GM23338 (cell line): ENCODE data around the gene CLSTN2. TPM values are rescaled to one million over a fixed set of nuclear protein-coding genes. Genes with fewer than 3 reads are reported as not detected.

ENCODE experiments used
- ATAC-seq: fragments of 200-7000 bp; cut with Tn5 transposase; 3 replicates; pipeline ENCODE4 v1.9.1; 2020
- DNase-seq: peaks from one replicate; pipeline ENCODE4 v3.0.0-alpha.2; 2015; ENCODE audit warnings: low spot score
- H2AFZ ChIP-seq: fragments of 200-600 bp; sonication (generic); 2 replicates; pipeline ENCODE4 v1.8.0; 2016; ENCODE audit warnings: antibody characterized with exemption, mild to moderate bottlenecking, moderate library complexity
- H3F3A ChIP-seq: fragments of 200-600 bp; sonication (generic); replicated peaks from 2 replicates; pipeline ENCODE4 v1.8.0; 2017; ENCODE audit warnings: antibody characterized with exemption, mixed run types, low read depth
- H3K27ac ChIP-seq: fragments of 200-600 bp; sonication (generic); 2 replicates; pipeline ENCODE4 v1.6.1; 2016; ENCODE audit warnings: low read depth
- H3K27me3 ChIP-seq: fragments of 200-600 bp; sonication (generic); 2 replicates; pipeline ENCODE4 v1.8.0; 2016; ENCODE audit warnings: mild to moderate bottlenecking, mixed run types, moderate library complexity; ENCODE audit not compliant: insufficient read depth
- H3K36me3 ChIP-seq: fragments of 200-600 bp; sonication (generic); 2 replicates; pipeline ENCODE4 v1.8.0; 2016; ENCODE audit warnings: mild to moderate bottlenecking; ENCODE audit not compliant: insufficient read depth
- H3K4me1 ChIP-seq: fragments of 200-600 bp; sonication (generic); 2 replicates; pipeline ENCODE4 v1.8.0; 2016; ENCODE audit warnings: mild to moderate bottlenecking, moderate library complexity; ENCODE audit not compliant: insufficient read depth
- H3K4me2 ChIP-seq: fragments of 200-600 bp; sonication (generic); 2 replicates; pipeline ENCODE4 v1.7.1; 2017; ENCODE audit warnings: mixed run types
- H3K4me3 ChIP-seq: fragments of 200-600 bp; sonication (generic); 2 replicates; pipeline ENCODE4 v1.6.1; 2016; ENCODE audit warnings: mixed run types
- H3K79me2 ChIP-seq: fragments of 200-600 bp; sonication (generic); replicated peaks from 2 replicates; pipeline ENCODE4 v1.8.0; 2017; ENCODE audit warnings: mild to moderate bottlenecking; ENCODE audit not compliant: insufficient read depth
- H3K9me2 ChIP-seq: fragments of 200-600 bp; sonication (generic); 2 replicates; pipeline ENCODE4 v1.8.0; 2017; ENCODE audit not compliant: insufficient read depth
- H4K20me1 ChIP-seq: fragments of 200-600 bp; sonication (generic); replicated peaks from 2 replicates; pipeline ENCODE4 v1.8.0; 2017; ENCODE audit warnings: mild to moderate bottlenecking; ENCODE audit not compliant: insufficient read depth
- H3K27ac Mint-ChIP-seq: 2 replicates; pipeline ENCODE4 v1.8.0; 2020; ENCODE audit warnings: inconsistent platforms, mild to moderate bottlenecking, moderate library complexity, mixed read lengths
- H3K27me3 Mint-ChIP-seq: 3 replicates; pipeline ENCODE4 v1.8.0; 2022; ENCODE audit warnings: low read depth, mild to moderate bottlenecking, moderate library complexity, mixed read lengths, inconsistent platforms; ENCODE audit not compliant: insufficient read depth, poor library complexity
- H3K36me3 Mint-ChIP-seq: 3 replicates; pipeline ENCODE4 v1.8.0; 2021; ENCODE audit warnings: low read depth, mild to moderate bottlenecking, inconsistent platforms, moderate library complexity, mixed read lengths
- H3K4me1 Mint-ChIP-seq: 3 replicates; pipeline ENCODE4 v1.8.0; 2020; ENCODE audit warnings: mild to moderate bottlenecking, inconsistent platforms, mixed read lengths
- H3K4me3 Mint-ChIP-seq: 3 replicates; pipeline ENCODE4 v1.8.0; 2021; ENCODE audit warnings: moderate library complexity, mild to moderate bottlenecking, inconsistent platforms, mixed read lengths
- H3K9me3 Mint-ChIP-seq: 3 replicates; pipeline ENCODE4 v1.8.0; 2020; ENCODE audit warnings: moderate library complexity, mild to moderate bottlenecking, inconsistent platforms, mixed read lengths
- CREB1 ChIP-seq: fragments of 250-450 bp; sonication (Bioruptor Pico); IDR thresholded peaks from 2 replicates; pipeline ENCODE4 v1.5.0; 2020; ENCODE audit warnings: low read depth, mild to moderate bottlenecking, moderate library complexity
- EZH2 ChIP-seq: fragments of 200-600 bp; sonication (generic); IDR thresholded peaks from one replicate; pipeline ENCODE4 v1.8.0; 2017; ENCODE audit warnings: antibody characterized with exemption, mild to moderate bottlenecking, low read depth; ENCODE audit not compliant: unreplicated experiment
- EZH2phosphoT487 ChIP-seq: fragments of 200-600 bp; sonication (generic); IDR thresholded peaks from one replicate; pipeline ENCODE4 v1.8.1; 2018; ENCODE audit warnings: antibody characterized with exemption; ENCODE audit not compliant: unreplicated experiment
- JUNB ChIP-seq: IDR thresholded peaks from one replicate; pipeline ENCODE4 v1.6.1; 2016; ENCODE audit warnings: antibody characterized with exemption; ENCODE audit not compliant: unreplicated experiment
- NANOG ChIP-seq: IDR thresholded peaks from 2 replicates; pipeline ENCODE4 v1.6.1; 2016; ENCODE audit warnings: antibody characterized with exemption, borderline replicate concordance
- POLR2AphosphoS5 ChIP-seq: IDR thresholded peaks from 2 replicates; pipeline ENCODE4 v1.6.1; 2016; ENCODE audit warnings: antibody characterized with exemption, low read depth
- STAT1 ChIP-seq: IDR thresholded peaks from one replicate; pipeline ENCODE4 v1.6.1; 2016; ENCODE audit warnings: antibody characterized with exemption; ENCODE audit not compliant: unreplicated experiment
- ZNF114 ChIP-seq: fragments of 250-450 bp; sonication (Bioruptor Pico); IDR thresholded peaks from 2 replicates; pipeline ENCODE4 v1.5.0; 2020; ENCODE audit warnings: mild to moderate bottlenecking, moderate library complexity
- ZNF331 ChIP-seq: fragments of 250-450 bp; sonication (Bioruptor Pico); IDR thresholded peaks from 2 replicates; pipeline ENCODE4 v1.5.0; 2020; ENCODE audit warnings: low read depth, mild to moderate bottlenecking, moderate library complexity
- polyA plus RNA-seq: library from polyadenylated mRNA; unstranded; fragments of >200 nt; fragmentation: Nextera tagmentation; extraction: Ambion mirVana; gene quantifications from 2 replicates; pipeline ENCODE4 v1.2.1, GENCODE V29; 2016
- total RNA-seq: library from RNA; depleted of rRNA; stranded (reverse); fragments of >200 nt; shearing (Covaris generic); gene quantifications from 2 replicates; pipeline ENCODE4 v1.2.3, GENCODE V29; 2014
- TF ChIP-seq, protein P1 (sequence below): fragments of 250-450 bp; sonication (Bioruptor Pico); IDR thresholded peaks from 2 replicates; pipeline ENCODE4 v1.5.0; 2020; ENCODE audit warnings: mild to moderate bottlenecking, moderate library complexity
- TF ChIP-seq, protein P2 (sequence below), 2 experiments: fragments of 200-600 bp in 1 of 2; sonication (generic) in 1 of 2; conservative IDR thresholded peaks; 2 replicates each; pipeline versions ENCODE4 v1.5.1 to v1.6.1; 2016 to 2017; ENCODE audit warnings: antibody characterized with exemption in 2 of 2, low read depth in 2 of 2, mild to moderate bottlenecking in 2 of 2, moderate library complexity in 1 of 2
- TF ChIP-seq, protein P3 (sequence below): IDR thresholded peaks from 2 replicates; pipeline ENCODE4 v1.6.1; 2016; ENCODE audit warnings: antibody characterized with exemption
- TF ChIP-seq, protein P4 (sequence below): IDR thresholded peaks from one replicate; pipeline ENCODE4 v1.6.1; 2018; ENCODE audit warnings: antibody characterized with exemption; ENCODE audit not compliant: unreplicated experiment

CLSTN2 gene
- total and polyA plus RNA-seq, 2 experiments from 2014 or later: 0.11 to 0.83 TPM

DNA sequence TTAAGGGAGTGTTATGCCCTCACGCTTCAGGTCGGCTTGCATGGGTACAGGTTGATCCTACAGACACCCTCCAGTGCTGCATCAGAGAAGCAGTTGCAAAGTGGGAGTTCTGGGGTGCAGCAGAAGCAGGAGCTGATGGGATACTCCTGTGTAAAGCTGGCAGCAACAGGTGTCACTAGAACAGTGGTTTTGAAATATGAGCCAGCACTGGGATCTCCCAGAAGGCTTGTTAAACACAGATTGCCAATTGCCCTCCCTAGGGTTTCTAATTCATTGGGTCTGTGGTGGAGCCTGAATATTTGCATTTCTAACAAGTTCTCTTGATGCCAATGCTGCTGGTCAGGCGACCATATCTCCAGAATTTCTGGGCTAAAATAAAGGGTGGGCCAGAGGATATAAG is 350.4 kb downstream of the CLSTN2 start:
- Histone ChIP-seq H3K4me1 (peaks cover 3% of the 10 kb centered on the region; the same call in 1 of the 2 replicates), H3K27ac (no peak overlapping the region), H2AFZ (no peak overlapping the region), H4K20me1 (no peaks in the 10 kb centered on the region), H3K36me3 (no peaks in the 10 kb centered on the region), H3F3A (no peaks in the 10 kb centered on the region), H3K4me3 (no peak overlapping the region), H3K27me3 (no peaks in the 10 kb centered on the region), H3K79me2 (no peaks in the 10 kb centered on the region), H3K4me2 (no peak overlapping the region), H3K9me2 (0 out of 2 replicates have a peak, but pooled peaks cover 1% of the 10 kb centered on the region)
- H3K27ac Mint-ChIP-seq: no peak overlapping the region
- H3K4me3 Mint-ChIP-seq: no peak overlapping the region
- H3K9me3 Mint-ChIP-seq: no peaks in the 10 kb centered on the region; the same call in 2 of the 3 replicates
- peaks cover 18% of the 10 kb centered on the region; the same call in 2 of the 3 replicates for H3K4me1 Mint-ChIP-seq
- H3K27me3 Mint-ChIP-seq: peaks cover 3% of the 10 kb centered on the region
- ATAC-seq: no peak
- DNase-seq: no peak
- H3K36me3 Mint-ChIP-seq: no peaks in the 10 kb centered on the region
- TF ChIP-seq ZNF114: no peak
- no peak for TF ChIP-seq NANOG
- TF ChIP-seq, protein P1, sequence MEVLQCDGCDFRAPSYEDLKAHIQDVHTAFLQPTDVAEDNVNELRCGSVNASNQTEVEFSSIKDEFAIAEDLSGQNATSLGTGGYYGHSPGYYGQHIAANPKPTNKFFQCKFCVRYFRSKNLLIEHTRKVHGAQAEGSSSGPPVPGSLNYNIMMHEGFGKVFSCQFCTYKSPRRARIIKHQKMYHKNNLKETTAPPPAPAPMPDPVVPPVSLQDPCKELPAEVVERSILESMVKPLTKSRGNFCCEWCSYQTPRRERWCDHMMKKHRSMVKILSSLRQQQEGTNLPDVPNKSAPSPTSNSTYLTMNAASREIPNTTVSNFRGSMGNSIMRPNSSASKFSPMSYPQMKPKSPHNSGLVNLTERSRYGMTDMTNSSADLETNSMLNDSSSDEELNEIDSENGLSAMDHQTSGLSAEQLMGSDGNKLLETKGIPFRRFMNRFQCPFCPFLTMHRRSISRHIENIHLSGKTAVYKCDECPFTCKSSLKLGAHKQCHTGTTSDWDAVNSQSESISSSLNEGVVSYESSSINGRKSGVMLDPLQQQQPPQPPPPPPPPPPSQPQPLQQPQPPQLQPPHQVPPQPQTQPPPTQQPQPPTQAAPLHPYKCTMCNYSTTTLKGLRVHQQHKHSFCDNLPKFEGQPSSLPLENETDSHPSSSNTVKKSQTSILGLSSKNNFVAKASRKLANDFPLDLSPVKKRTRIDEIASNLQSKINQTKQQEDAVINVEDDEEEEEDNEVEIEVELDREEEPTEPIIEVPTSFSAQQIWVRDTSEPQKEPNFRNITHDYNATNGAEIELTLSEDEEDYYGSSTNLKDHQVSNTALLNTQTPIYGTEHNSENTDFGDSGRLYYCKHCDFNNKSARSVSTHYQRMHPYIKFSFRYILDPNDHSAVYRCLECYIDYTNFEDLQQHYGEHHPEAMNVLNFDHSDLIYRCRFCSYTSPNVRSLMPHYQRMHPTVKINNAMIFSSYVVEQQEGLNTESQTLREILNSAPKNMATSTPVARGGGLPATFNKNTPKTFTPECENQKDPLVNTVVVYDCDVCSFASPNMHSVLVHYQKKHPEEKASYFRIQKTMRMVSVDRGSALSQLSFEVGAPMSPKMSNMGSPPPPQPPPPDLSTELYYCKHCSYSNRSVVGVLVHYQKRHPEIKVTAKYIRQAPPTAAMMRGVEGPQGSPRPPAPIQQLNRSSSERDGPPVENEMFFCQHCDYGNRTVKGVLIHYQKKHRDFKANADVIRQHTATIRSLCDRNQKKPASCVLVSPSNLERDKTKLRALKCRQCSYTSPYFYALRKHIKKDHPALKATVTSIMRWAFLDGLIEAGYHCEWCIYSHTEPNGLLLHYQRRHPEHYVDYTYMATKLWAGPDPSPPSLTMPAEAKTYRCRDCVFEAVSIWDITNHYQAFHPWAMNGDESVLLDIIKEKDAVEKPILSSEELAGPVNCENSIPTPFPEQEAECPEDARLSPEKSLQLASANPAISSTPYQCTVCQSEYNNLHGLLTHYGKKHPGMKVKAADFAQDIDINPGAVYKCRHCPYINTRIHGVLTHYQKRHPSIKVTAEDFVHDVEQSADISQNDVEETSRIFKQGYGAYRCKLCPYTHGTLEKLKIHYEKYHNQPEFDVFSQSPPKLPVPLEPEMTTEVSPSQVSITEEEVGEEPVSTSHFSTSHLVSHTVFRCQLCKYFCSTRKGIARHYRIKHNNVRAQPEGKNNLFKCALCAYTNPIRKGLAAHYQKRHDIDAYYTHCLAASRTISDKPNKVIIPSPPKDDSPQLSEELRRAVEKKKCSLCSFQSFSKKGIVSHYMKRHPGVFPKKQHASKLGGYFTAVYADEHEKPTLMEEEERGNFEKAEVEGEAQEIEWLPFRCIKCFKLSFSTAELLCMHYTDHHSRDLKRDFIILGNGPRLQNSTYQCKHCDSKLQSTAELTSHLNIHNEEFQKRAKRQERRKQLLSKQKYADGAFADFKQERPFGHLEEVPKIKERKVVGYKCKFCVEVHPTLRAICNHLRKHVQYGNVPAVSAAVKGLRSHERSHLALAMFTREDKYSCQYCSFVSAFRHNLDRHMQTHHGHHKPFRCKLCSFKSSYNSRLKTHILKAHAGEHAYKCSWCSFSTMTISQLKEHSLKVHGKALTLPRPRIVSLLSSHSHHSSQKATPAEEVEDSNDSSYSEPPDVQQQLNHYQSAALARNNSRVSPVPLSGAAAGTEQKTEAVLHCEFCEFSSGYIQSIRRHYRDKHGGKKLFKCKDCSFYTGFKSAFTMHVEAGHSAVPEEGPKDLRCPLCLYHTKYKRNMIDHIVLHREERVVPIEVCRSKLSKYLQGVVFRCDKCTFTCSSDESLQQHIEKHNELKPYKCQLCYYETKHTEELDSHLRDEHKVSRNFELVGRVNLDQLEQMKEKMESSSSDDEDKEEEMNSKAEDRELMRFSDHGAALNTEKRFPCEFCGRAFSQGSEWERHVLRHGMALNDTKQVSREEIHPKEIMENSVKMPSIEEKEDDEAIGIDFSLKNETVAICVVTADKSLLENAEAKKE (CRISPR knock-in tag): no peak
- no peak for TF ChIP-seq STAT1
- no peak for TF ChIP-seq JUNB
- TF ChIP-seq ZNF331 (CRISPR knock-in tag): no peak
- TF ChIP-seq, protein P2, sequence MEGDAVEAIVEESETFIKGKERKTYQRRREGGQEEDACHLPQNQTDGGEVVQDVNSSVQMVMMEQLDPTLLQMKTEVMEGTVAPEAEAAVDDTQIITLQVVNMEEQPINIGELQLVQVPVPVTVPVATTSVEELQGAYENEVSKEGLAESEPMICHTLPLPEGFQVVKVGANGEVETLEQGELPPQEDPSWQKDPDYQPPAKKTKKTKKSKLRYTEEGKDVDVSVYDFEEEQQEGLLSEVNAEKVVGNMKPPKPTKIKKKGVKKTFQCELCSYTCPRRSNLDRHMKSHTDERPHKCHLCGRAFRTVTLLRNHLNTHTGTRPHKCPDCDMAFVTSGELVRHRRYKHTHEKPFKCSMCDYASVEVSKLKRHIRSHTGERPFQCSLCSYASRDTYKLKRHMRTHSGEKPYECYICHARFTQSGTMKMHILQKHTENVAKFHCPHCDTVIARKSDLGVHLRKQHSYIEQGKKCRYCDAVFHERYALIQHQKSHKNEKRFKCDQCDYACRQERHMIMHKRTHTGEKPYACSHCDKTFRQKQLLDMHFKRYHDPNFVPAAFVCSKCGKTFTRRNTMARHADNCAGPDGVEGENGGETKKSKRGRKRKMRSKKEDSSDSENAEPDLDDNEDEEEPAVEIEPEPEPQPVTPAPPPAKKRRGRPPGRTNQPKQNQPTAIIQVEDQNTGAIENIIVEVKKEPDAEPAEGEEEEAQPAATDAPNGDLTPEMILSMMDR (conservative IDR thresholded peaks at IDR 0.05; ENCODE audit: low read depth in 2 of 2): no peak
- no peak for TF ChIP-seq CREB1 (CRISPR knock-in tag)
- TF ChIP-seq POLR2AphosphoS5: no peak
- TF ChIP-seq, protein P3, sequence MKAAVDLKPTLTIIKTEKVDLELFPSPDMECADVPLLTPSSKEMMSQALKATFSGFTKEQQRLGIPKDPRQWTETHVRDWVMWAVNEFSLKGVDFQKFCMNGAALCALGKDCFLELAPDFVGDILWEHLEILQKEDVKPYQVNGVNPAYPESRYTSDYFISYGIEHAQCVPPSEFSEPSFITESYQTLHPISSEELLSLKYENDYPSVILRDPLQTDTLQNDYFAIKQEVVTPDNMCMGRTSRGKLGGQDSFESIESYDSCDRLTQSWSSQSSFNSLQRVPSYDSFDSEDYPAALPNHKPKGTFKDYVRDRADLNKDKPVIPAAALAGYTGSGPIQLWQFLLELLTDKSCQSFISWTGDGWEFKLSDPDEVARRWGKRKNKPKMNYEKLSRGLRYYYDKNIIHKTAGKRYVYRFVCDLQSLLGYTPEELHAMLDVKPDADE: no peak
- TF ChIP-seq, protein P4, sequence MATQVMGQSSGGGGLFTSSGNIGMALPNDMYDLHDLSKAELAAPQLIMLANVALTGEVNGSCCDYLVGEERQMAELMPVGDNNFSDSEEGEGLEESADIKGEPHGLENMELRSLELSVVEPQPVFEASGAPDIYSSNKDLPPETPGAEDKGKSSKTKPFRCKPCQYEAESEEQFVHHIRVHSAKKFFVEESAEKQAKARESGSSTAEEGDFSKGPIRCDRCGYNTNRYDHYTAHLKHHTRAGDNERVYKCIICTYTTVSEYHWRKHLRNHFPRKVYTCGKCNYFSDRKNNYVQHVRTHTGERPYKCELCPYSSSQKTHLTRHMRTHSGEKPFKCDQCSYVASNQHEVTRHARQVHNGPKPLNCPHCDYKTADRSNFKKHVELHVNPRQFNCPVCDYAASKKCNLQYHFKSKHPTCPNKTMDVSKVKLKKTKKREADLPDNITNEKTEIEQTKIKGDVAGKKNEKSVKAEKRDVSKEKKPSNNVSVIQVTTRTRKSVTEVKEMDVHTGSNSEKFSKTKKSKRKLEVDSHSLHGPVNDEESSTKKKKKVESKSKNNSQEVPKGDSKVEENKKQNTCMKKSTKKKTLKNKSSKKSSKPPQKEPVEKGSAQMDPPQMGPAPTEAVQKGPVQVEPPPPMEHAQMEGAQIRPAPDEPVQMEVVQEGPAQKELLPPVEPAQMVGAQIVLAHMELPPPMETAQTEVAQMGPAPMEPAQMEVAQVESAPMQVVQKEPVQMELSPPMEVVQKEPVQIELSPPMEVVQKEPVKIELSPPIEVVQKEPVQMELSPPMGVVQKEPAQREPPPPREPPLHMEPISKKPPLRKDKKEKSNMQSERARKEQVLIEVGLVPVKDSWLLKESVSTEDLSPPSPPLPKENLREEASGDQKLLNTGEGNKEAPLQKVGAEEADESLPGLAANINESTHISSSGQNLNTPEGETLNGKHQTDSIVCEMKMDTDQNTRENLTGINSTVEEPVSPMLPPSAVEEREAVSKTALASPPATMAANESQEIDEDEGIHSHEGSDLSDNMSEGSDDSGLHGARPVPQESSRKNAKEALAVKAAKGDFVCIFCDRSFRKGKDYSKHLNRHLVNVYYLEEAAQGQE: no peak
- no peak for TF ChIP-seq EZH2
- TF ChIP-seq EZH2phosphoT487: no peak
